NCI-H1694 treated with DMSO at 0.1 percent for 48 hours (cell line): ENCODE measurements around the gene ATP13A4.
"Not testable (repeated sequence)": the region's sequence is repeated elsewhere in the genome, so short reads cannot be mapped to it uniquely, and the experiment has no call there.

Source experiments
- DNase-seq: peaks from one replicate; lab custom pipeline; 2025; lab: John Stamatoyannopoulos, UW

Gene ATP13A4

DNA sequence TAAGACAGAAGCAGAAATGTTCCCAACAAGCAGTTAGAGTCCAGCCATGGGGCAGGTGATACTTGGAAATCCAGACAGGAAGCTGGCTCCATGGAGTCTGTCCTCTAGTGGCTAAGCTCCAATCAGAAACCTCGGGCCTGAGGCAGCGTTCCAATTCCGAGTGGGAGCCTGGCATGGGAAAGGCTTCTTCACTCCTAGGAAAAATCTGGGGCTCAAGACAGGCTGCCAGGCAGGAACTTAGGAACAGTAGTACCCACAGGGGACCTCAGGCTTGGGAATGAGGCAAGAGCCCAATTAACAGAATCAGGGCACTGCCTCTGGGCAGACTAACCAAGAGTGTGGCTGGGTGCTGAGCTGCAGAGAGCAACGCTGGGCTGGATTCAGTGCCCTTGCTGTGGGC is 6.2 kb upstream of the ATP13A4 start:
- no peak for DNase-seq

DNA sequence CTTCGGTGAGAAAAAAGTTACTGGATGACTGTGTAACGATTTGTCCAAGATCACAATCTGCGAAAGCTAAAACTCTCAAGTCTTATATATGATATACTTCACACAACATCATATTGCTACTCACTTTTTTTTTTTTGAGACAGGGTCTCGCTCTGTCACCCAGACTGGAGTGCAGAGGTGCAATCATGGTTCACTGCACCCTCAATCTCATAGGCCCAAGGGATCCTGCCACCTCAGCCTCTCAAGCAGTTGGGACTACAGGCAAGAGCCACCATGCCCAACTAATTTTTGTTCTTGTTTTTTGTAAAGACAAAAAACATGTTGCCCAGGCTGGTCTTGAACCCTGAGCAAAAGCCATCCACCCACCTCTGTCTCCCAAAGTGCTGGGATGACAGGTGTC is 5.4 kb upstream of the ATP13A4 start:
- no peak for DNase-seq

DNA sequence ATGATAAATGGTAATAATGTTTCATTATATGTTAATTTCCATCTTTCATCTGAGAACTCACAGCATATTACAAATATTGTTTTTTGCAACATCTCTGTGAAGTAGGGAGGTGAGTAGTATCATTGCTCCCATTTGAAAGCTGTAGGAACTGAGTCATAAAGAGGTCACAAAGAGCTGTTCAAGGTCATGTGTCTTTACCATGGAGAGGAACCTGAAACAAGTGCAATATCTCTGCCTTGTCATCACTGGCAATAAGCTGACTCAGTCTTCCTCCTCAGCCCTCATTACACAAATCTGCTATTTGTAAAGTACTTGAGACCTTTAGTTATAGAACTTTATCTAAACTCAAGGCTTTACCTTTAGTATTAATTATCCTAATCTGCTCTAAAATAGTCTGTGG is 4.4 kb upstream of the ATP13A4 start:
- DNase-seq = no peak

DNA sequence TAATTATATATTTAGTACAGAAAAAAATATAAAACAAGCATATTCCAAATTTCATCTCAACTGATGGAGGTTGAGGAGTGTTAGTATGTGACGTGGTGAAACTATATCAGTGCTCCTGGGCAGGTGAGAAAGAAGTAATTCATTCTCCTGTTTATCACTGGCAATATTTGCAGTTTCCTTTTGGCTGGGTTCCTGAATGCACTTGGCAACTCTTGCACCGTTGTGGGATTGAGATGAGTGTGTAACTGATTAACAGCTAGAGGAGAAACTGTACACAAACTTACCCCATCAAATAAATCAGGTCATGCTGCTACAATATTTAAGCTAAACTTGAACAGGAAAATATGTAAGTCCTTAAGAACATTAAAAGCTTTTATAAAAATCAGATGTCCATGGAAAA is 2.1 kb upstream of the ATP13A4 start:
- no peak for DNase-seq

DNA sequence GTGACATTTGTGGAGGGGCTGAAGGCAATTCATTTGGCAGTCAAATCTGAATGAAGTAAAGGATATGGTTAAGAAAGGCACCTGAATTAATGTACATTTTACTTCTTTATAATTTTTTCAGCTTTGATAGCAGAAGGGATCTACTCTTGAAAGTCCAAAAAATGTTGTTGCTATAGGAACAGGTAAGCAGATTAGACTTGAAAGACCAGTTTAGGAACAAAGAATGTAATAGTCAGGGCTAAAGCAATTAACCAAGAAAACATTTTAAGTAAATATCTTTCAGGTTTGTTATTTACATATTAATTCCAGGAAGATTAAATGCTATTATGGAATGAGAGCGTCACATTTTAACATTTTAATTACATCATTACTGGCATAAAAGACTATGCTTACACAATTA is 1.1 kb downstream of the ATP13A4 start:
- no peak for DNase-seq

DNA sequence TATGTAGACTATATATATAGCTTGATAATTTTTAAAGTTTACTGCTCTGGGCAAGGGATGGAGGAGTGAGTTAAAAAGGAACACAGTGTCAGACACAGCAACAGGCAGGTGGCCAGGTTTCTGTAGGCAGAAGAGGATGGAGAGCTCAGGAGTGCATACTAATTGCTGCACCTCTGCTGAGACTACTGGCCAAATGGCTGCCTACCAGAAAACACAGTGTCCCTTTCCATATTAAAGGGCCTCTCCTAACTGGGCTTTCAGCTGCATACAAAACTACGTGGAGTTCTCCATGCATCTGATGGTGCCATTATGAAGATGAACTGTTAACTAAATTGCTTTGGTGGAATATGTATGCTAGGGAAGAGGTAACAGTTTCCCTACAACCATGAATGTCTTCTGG is 1.8 kb downstream of the ATP13A4 start:
- DNase-seq = no peak

DNA sequence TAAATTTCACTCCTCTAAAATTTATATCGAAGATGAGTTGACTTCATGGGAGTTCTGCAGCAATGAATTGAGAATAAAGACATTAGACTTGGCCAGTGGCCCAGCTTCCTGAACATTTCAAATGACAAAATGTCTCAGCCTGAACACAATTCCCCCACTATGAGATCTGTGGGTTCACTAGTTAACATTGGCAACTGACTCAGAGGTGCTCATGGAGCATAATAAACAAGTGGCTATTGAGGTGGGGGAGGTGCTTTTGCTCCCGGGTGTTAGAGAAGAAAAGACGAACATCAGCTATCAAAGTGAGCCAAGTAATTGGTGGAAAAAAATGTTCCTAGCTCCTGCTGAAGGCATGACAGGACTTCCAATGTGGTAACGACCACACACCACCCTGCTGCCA is 6.3 kb downstream of the ATP13A4 start:
- no peak for DNase-seq

DNA sequence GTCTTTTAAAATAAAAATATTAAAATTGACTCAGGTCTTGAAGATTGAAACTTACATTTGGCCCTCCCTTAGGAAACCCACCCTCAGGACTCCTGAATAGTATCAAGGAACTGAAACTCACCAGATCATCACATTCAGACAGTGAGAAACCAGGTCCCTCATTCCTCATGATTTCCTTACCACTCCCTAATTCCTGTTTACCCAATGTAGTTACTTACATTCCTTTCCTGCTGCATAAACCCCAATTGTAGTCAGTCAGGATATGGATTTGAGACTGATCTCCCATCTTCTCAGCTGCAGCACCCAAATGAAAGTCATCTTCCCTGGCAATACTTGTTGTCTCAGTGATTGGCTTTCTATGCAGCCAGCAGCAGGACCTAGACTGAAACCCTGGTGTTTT is 8.6 kb downstream of the ATP13A4 start:
- DNase-seq = no peak

DNA sequence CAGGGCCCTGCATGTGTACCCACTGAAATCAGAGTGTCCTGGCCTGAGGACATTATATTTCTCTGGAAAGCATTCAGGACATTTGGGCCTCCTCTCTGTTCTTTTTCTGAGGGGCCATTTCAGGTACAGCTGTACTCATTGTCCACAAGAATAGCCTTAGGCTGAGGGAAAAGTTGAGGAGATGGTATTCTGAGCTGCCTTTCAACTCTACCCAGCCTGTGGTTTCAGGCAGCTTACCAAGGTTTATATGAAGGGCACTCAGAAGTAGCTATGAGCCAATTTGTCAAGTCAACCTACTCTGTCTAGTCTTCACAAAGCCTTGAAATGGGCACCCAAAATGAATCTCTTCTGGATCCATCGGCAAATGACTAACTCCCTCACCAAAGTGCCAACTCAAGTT is 9.4 kb downstream of the ATP13A4 start:
- no peak for DNase-seq

DNA sequence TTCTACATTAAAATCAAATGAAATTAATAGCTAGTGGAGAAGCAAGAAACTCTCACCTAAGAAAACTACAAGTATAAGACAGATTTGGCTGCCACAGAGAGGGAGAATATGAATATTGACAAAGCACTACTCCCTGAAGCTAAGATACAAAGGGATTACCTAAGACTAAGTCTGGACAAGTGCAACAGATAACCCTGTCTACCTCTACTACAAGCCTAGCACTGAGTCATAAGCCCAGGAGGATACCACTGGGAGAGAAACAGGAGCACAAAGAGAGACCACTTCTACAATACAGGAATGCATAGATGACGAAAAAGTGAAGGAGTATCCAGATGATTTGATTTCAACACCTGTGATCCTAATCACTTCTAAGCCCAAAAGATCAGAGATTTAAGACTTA is 10.4 kb downstream of the ATP13A4 start:
- DNase-seq = no peak

DNA sequence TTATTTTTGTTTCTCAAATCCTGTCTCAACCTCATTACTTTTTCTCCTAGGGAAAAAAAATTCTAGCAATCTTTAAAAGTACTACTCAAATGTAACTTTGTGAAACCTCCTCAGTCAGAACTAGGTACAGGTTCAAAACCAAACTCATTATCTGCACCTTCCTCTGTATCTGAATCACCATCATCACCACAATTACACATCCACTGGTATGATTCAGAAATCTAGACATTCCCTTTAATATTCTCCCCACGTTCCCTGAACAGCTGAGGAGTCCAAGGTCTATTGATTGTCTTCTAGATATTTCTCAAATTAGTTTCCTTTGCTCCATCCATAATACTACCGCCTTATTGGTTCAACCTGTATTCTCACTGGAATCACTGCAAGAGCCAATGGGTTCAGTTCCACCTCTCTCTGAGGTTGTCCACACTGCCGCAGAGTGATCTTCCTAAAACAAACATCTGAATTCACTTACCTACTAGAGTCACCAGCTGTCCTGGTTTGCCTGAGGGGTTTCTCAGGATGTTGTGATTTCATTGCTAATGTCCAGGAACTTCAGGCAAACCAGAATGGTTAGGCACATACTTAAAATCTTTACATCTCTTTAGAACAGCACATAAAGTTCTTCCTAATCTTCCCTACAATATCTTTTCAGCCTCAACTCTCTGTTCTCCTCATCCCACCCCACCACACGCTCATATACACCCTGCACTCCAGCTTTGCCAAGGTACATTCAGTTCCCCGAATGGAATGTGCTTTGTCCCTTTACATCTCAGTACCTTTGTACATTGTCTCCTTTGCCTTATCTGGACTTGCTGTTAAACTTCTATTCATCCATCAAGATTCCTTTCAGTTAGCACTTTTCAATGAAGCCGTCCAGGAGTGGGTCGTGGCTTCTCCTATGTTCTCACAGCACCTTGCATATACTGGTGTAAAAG is 24.2 kb downstream of the ATP13A4 start:
- no peak for DNase-seq

DNA sequence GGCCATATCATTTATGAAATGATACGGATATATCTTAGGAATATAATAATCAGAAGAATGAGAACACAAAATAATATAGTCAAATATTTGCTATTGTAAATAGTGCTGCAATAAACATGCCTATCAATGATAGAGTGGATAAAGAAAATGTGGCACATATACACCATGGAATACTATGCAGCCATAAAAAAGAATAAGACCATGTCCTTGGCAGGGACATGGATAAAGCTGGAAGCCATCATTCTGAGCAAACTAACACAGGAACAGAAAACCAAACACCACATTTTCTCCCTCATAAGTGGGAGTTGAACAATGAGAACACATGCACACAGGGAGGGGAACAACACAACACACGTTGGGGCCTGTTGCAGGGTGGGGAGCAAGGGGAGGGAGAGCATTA is 28.6 kb downstream of the ATP13A4 start:
- not testable (repeated sequence) for DNase-seq

DNA sequence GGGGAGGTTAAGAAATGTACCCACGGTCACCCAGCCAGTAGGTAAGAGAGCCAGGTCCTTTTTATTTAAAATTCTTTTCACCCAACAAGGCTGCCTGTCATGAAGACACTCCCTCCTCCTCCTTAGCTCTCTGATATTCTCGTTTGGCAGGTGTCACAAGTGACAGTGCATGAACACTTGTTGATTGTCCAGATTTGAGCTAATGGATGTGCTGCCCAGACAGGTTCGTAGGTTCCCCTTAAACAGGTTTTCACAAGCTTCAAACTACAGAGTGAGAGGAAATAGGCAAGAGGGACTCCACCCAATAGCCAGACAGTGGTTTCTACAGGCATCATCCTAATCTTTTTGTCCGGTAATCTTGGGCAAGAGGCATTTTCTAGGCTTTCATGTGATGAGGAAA is 32.2 kb downstream of the ATP13A4 start:
- no peak for DNase-seq

DNA sequence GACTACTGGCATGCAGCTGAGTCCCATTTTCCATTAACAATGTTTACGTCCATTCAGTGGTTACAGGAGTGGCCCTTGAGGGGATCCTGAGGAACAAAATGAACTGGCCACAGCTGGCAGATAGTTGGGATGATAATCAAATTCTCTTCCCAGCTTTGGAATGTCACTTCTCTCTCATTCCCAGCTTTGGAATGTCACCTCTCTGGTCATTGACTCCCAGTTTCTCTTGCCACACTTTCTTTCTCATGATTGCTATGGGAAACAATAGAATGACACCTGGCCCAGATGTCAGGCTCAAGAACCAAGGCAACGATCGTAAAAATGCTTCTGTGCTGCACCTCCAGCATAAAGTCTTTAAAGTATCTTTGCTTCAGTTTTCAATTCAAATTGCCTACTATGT is 34.0 kb downstream of the ATP13A4 start:
- no peak for DNase-seq

DNA sequence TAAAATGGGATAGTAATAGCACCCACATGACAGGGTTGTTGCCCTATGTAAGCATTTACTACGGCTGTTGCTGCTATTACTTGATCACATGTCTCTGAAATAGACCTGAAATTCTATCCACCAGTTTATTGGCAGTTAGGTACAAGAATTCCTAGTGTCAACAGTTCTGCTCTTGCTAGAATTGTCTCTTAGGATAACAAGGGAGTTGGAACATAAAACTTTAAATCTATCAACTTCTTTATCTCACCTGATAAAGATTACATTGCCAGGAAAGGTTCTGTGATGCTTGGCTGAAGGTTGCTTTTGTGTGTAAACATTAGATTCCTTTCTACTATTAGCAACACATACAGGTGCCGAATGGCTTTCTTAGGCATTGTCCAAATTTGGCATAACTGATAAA is 38.7 kb downstream of the ATP13A4 start:
- no peak for DNase-seq

DNA sequence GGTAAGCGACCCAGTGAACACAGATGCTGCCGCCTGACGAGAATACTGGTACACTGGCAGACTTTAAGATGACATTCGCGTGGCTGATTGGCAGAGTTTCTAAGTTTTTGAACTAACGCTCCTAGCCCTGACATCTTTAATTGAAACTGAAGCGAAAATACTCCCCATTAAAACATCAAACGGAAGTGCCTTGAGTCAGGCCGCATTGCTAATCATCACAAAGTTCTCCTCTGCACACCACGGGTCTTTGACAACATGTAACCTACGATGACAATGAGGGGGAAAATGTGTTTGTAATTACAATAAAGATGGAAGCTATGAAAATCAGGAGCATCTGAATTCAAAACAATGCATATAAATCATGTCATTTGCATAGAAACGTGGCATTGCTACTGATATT is 44.5 kb downstream of the ATP13A4 start:
- DNase-seq = no peak

DNA sequence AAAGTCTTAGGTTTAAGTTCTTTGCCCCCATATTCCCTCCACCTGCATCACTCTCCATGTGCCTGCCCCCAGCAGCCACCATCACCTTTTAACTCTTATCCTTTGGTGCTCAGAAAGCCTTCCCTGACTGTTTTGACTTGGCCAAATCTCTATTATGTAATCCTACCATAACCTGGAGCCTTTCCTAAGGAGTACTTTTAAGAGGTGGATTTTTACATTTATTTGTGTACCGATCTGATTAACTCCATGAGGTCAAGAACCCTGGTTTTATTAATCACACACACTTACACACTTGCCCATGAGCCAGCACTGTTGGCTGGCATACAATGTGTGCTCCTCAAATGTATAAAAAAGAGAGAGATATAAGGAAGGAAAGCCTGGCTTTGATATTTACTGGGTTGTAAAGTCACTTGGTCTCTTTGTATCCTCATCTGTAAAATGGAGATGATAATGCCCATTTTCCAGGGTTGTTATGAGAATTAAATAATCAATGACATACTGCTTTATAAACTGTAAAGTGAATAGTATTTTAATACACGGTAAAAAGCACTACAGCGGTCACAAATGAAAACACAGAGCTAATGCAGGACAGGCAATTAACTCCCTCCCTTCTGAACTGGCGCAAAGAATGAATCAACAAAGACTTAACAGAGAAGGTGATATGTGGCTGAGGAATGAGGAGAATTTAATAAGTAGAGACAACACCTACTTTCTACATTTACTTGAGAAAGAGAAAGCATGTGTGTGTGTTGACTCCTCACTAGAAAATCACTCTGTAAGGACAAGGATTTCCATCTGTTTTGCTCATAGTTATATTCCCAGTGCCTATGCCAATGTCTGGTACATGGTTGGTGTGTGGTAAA is 45.4 kb downstream of the ATP13A4 start:
- DNase-seq = no peak

DNA sequence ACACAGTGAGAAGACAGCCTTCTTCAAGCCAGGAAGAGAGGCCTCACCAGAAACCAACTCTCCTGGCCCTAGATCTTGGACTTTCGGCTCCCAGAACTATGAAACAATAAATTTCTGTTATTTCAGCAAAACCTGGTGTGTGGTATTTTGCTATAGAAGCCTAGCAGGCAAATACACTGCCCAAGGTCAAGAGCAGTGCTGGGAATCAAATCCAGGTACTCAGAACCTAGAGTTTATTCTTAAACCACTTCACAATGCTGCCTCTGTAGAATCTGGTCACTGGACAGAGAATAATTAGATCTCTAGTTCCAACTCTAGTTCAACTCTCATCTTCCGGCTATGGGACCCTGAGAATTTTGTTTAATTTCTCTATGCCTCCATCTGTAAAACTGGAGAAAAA is 46.6 kb downstream of the ATP13A4 start:
- DNase-seq = no peak

DNA sequence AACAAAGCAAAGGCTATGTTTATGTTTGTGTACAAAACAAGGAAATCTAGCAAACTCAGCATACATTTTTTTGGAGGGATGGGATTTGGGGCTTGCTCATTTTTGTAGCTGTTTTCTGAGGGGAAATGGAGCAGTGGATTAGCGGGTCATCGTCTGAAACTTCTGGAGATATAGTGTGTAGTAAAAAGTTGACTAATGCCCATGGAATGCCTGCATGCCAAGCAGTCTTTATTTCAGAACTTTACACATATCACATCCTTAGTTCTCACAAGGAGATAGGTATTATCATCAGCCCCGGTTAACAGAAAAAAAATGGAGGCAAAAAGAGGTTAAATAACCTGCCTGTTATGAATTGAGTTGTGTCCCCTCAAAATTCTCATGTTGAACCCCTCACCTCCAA is 47.1 kb downstream of the ATP13A4 start:
- DNase-seq = no peak

DNA sequence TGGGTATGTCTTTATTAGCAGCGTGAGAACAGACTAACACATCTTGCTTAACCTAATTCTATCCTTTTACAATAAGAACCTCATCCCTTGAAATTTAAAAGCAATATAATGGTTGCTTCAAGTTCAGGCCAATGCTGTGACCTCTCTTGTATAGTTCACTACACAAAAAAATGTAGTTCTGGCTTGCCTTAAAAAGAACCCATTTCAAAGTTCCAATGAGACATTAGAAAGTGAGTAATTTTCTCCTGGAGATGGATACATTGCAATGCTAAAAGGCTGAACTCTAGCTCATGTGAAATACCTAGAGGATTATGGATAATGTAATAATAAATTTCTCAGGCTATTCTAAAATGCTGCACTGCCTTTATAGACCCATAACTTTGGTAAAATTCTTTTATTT is 47.8 kb downstream of the ATP13A4 start:
- DNase-seq = no peak

DNA sequence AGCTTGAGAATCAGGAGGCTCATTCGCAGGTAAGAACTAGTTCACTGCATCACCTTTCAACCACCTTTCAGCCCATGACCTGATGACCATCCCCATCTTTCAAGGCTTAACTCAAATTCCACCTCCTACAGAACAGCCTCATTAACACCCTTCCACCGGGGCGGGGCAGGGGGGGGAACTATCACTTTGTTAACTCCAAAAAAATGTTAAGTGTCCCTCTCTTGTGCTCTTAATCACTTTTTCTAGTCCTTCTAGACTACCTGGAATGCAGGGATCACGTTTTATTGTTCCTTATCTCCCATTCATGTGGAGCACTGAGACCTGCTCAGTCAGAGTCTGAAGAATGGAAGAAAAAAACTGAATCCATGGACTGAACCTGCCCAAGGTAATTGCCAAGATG is 51.8 kb downstream of the ATP13A4 start:
- DNase-seq = no peak

DNA sequence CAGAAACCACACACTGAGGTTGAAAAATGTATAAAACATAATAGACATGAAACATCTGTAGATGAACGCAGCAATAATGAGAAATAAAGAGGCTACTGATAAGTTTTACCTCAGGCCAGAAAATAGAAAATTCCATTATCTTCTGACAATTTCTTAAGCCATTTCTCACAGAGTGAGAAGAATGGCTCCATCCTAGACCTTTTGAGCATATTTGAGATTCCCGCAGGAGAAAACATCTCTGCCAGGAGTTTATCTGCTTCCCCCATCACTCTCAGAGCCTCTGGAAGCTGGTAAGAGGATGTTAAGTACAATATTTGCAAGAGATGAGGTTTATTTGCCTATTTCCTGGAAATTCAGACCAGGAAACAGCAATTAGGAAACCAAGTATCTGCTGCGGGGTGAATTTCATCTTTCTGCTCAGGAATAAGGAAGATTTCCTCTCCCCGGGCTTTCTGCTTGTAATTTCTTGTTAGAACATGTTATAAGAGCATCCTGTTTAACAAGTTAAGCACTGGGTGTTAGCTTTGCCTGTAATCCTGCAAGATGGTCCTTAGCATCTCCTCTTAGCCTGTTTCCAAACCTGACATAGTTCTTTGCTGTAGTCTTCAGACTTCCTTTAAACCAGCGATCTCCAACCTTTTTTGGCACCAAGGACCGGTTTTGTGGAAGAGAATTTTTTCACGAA is 54.8 kb downstream of the ATP13A4 start:
- DNase-seq = no peak
